Superior temporal gyrus (tissue), 1 donor: ENCODE results near the gene NOTCH4.
"Not testable (repeated sequence)": the region's sequence is repeated elsewhere in the genome, so short reads cannot be mapped to it uniquely, and the experiment has no call there.

Source experiments
- DNase-seq: peaks from one replicate; pipeline ENCODE4 v3.0.0-alpha.2; 2016; ENCODE audit errors: extremely low spot score

Gene NOTCH4

GRCh38 chr6:32194388-32194787 lies 29.5 kb downstream of the NOTCH4 start:
- DNase-seq = no peak

GRCh38 chr6:32193096-32193495 lies 30.8 kb downstream of the NOTCH4 start:
- DNase-seq = not testable (repeated sequence)

- DNase-seq = no peak
These were observed 31.2 kb downstream of the NOTCH4 start, which contains the start of gene GPSM3 for GRCh38 chr6:32192608-32193039. Gene GPSM3, minus strand, starts transcription at chr6:32192643. Its CDS starts 130 bp downstream, at chr6:32192513.

- DNase-seq = no peak
These were observed 31.9 kb downstream of the NOTCH4 start for GRCh38 chr6:32191696-32192607.

GRCh38 chr6:32190911-32191677 lies 32.8 kb downstream of the NOTCH4 start:
- no peak for DNase-seq

- peak; percentile 85 for DNase-seq
These were observed 33.6 kb downstream of the NOTCH4 start, which contains the start of gene PBX2 for GRCh38 chr6:32190054-32190851. Gene PBX2, minus strand, starts transcription at chr6:32190202. Its CDS starts 287 bp downstream, at chr6:32189915.

- no peak for DNase-seq
These were observed 34.2 kb downstream of the NOTCH4 start for GRCh38 chr6:32189742-32190053.

GRCh38 chr6:32189069-32189741 lies 34.7 kb downstream of the NOTCH4 start:
- no peak for DNase-seq

- no peak for DNase-seq
These were observed 35.3 kb downstream of the NOTCH4 start for GRCh38 chr6:32188381-32189068.

GRCh38 chr6:32187725-32188380 lies 36.0 kb downstream of the NOTCH4 start:
- not testable (repeated sequence) for DNase-seq

- DNase-seq = no peak
These were observed 36.7 kb downstream of the NOTCH4 start for GRCh38 chr6:32187009-32187709.

GRCh38 chr6:32186151-32186840 lies 37.6 kb downstream of the NOTCH4 start:
- not testable (repeated sequence) for DNase-seq

GRCh38 chr6:32185681-32186131 lies 38.2 kb downstream of the NOTCH4 start:
- not testable (repeated sequence) for DNase-seq

- no peak for DNase-seq
These were observed 39.7 kb downstream of the NOTCH4 start, which contains the start of gene AGER for GRCh38 chr6:32184084-32184640. Gene AGER, minus strand, starts transcription at chr6:32184253. Its CDS starts 31 bp downstream, at chr6:32184222.

- no peak for DNase-seq
These were observed 40.3 kb downstream of the NOTCH4 start for GRCh38 chr6:32183483-32184083.

GRCh38 chr6:32183030-32183429 lies 40.8 kb downstream of the NOTCH4 start:
- no peak for DNase-seq

- no peak for DNase-seq
These were observed 41.3 kb downstream of the NOTCH4 start for GRCh38 chr6:32182555-32182981.
